Measurements from ENCODE around the gene RIPPLY3.

The RIPPLY3 gene

GRCh38 chr21:37043818-37044217 lies 37.3 kb downstream of the RIPPLY3 start:
- ATAC-seq = no peak
- TF ChIP-seq, protein P1, sequence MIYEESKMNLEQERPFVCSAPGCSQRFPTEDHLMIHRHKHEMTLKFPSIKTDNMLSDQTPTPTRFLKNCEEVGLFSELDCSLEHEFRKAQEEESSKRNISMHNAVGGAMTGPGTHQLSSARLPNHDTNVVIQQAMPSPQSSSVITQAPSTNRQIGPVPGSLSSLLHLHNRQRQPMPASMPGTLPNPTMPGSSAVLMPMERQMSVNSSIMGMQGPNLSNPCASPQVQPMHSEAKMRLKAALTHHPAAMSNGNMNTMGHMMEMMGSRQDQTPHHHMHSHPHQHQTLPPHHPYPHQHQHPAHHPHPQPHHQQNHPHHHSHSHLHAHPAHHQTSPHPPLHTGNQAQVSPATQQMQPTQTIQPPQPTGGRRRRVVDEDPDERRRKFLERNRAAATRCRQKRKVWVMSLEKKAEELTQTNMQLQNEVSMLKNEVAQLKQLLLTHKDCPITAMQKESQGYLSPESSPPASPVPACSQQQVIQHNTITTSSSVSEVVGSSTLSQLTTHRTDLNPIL (CRISPR knock-in tag; IDR thresholded peaks at IDR 0.05; ENCODE audit: low read depth) = no peak
- TF ChIP-seq ZFP3 (CRISPR knock-in tag; IDR thresholded peaks at IDR 0.05) (no peak), ZFP30 (CRISPR knock-in tag; IDR thresholded peaks at IDR 0.05) (no peak)

DNA sequence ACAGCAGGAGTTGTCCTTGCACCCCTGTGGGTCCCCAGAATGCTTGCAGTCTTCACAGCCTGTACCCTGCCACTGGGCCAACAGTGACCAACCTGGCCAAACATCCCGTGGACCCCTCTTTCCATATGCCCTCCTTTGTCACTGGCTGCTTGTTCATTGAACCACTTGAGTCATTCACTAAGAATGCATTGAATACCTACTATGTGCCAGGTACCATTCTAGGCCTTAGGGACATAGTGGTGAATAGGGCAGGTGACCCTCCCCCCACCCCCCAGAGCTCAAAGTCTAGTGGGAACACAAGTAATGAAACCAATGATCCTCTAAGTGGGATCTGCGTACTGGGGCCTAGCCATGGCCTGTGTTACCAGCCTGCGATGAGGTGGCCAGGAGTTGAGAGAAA lies 38.1 kb downstream of the RIPPLY3 start:
- ATAC-seq = no peak
- no peak for TF ChIP-seq PPARA (CRISPR knock-in tag; IDR thresholded peaks at IDR 0.05; ENCODE audit: borderline replicate concordance)
- no peak for TF ChIP-seq ISL1 (CRISPR knock-in tag; IDR thresholded peaks at IDR 0.05)
- no peak for TF ChIP-seq GLIS3 (CRISPR knock-in tag; IDR thresholded peaks at IDR 0.05)
- no peak for TF ChIP-seq CSDC2 (CRISPR knock-in tag; IDR thresholded peaks at IDR 0.05)
- no peak for TF ChIP-seq ZFP3 (CRISPR knock-in tag; IDR thresholded peaks at IDR 0.05)
- TF ChIP-seq ZNF70 (CRISPR knock-in tag; IDR thresholded peaks at IDR 0.05) = no peak
- TF ChIP-seq, protein P1 (CRISPR knock-in tag; IDR thresholded peaks at IDR 0.05; ENCODE audit: low read depth) = no peak
- TF ChIP-seq ZC3H10 (CRISPR knock-in tag; IDR thresholded peaks at IDR 0.05) = no peak
- no peak for TF ChIP-seq SNAI2 (CRISPR knock-in tag; IDR thresholded peaks at IDR 0.05)
- TF ChIP-seq, protein P2, sequence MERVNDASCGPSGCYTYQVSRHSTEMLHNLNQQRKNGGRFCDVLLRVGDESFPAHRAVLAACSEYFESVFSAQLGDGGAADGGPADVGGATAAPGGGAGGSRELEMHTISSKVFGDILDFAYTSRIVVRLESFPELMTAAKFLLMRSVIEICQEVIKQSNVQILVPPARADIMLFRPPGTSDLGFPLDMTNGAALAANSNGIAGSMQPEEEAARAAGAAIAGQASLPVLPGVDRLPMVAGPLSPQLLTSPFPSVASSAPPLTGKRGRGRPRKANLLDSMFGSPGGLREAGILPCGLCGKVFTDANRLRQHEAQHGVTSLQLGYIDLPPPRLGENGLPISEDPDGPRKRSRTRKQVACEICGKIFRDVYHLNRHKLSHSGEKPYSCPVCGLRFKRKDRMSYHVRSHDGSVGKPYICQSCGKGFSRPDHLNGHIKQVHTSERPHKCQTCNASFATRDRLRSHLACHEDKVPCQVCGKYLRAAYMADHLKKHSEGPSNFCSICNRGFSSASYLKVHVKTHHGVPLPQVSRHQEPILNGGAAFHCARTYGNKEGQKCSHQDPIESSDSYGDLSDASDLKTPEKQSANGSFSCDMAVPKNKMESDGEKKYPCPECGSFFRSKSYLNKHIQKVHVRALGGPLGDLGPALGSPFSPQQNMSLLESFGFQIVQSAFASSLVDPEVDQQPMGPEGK (CRISPR knock-in tag; IDR thresholded peaks at IDR 0.05; ENCODE audit: borderline replicate concordance) = no peak
- no peak for TF ChIP-seq CSRNP3 (CRISPR knock-in tag; IDR thresholded peaks at IDR 0.05)

DNA sequence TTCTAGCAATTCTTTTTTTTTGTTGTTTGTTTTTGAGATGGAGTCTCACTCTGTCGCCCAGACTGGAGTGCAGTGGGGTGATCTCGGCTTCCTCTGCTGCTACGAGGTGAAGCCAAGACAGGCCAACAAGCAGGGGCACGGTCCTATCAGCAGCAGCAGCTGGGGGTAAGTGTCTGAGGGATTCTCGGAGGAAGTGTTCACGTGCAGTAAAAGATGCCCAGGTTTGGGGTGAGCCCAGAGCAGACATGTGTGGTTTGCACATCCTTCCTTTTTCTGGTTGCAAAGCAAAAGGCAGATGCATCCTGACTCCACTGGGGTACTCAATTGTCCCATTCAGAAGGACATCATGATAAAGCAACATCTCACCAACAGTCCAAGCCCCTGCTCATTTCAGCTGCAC lies 38.6 kb downstream of the RIPPLY3 start:
- no peak for ATAC-seq
- no peak for TF ChIP-seq ZC3H10 (CRISPR knock-in tag; IDR thresholded peaks at IDR 0.05)
- TF ChIP-seq, protein P1 (CRISPR knock-in tag; IDR thresholded peaks at IDR 0.05; ENCODE audit: low read depth) = no peak
- TF ChIP-seq CSDC2 (CRISPR knock-in tag; IDR thresholded peaks at IDR 0.05) = no peak
- no peak for TF ChIP-seq OSR1 (CRISPR knock-in tag; IDR thresholded peaks at IDR 0.05)
- no peak for TF ChIP-seq ISL1 (CRISPR knock-in tag; IDR thresholded peaks at IDR 0.05)
- TF ChIP-seq ZNF70 (CRISPR knock-in tag; IDR thresholded peaks at IDR 0.05) = no peak
- no peak for TF ChIP-seq ARNTL (CRISPR knock-in tag; IDR thresholded peaks at IDR 0.05; ENCODE audit: borderline replicate concordance, low read depth)
- no peak for TF ChIP-seq ZFP3 (CRISPR knock-in tag; IDR thresholded peaks at IDR 0.05)
- TF ChIP-seq PPARA (CRISPR knock-in tag; IDR thresholded peaks at IDR 0.05; ENCODE audit: borderline replicate concordance) = no peak
- no peak for TF ChIP-seq RARB (CRISPR knock-in tag; IDR thresholded peaks at IDR 0.05)
- no peak for TF ChIP-seq ZNF565 (CRISPR knock-in tag; conservative IDR thresholded peaks at IDR 0.05; ENCODE audit: low read depth)
- TF ChIP-seq ZNF8 (CRISPR knock-in tag; IDR thresholded peaks at IDR 0.05) = no peak
- TF ChIP-seq, protein P2 (CRISPR knock-in tag; IDR thresholded peaks at IDR 0.05; ENCODE audit: borderline replicate concordance) = no peak
- no peak for TF ChIP-seq TOX (CRISPR knock-in tag; IDR thresholded peaks at IDR 0.05; ENCODE audit: borderline replicate concordance)
- TF ChIP-seq CSRNP3 (CRISPR knock-in tag; IDR thresholded peaks at IDR 0.05) = no peak

Data from SK-N-SH treated with all-trans-retinoic acid at 6 μM for 48 hours (cell line).